Measurements from ENCODE around the gene KMO. TPM values are rescaled to one million over a fixed set of nuclear protein-coding genes. Genes with fewer than 3 reads are reported as not detected.

Gene KMO
- total RNA-seq, 2 donors from 2014 or later, result 1.1 to 1.2 TPM

DNA sequence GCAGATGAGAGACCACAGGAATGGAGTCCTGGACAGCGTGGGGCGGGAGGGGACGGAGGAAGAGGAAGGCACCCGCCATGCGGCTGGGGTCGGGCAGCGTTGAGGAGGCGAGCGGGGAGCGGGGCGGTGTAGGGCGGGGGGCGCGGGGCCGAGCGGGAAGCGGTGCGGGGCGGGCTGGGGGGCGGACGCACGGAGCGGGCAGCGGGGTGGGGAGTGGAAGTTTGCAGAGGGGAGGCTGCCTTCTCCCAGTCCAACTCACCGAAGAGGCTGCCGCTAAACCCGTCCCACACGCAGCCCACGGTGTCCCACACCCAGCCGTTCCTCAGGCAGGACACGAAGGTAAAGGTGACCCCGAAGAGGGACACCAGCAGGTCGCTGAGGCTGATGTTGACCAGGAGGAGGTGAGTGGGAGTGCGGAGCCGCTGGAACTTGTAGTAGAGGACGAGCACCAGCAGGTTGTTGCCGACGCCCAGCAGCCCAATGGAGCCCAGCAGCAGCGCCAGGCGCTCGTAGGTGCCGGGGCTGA lies 107.5 kb downstream of the KMO start:
- intact Hi-C loops (cut with DNase I), result no loop called here

DNA sequence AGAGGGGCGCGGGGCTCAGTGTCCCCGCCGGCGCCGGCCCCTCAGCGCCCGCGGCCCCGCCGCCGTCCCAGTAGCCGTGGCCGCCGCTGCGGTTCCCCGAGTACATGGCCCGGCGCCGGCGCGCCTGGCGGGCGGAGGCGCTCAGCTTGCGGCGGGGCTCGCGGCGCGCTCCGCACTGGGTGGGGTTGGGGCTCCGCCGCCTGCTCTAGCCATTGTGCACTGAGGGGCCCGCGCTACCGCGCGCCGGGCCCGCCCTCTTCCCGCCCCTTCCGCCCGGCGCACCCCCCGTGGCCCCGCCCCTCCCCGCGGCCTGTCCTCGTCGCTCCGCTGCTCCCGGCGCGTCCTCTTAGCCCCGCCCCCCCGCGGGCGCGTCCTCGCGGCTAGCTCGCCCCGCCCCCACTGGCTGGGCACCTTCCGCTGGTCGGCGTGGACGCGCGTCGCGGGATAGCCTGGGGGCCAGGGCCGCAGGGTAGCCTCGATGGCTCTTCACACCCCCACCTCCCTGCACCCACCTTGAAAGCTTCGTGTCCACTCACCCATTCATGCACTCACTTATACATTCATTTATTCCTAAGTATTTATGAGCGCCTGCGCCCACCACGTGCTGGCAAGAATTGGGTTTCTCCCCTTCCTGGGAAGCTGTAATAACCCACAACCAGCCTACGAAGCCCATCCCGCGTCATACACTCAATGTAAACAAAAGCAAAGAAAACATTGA lies 108.1 kb downstream of the KMO start, which contains the start of the genes CHML and OPN3:
TSS of gene CHML (minus strand) at position 221 of the 718 bp plus-strand sequence. CDS start 4,603 bp downstream, outside the sequence.
TSS of gene OPN3 (minus strand) at position 221 of the 718 bp plus-strand sequence. CDS start at position 106, 115 bp downstream.
- peak; percentile 97 for DNase-seq (ENCODE audit: low spot score)
- intact Hi-C loops (cut with DNase I), result no loop called here

More for the DNA sequence above, 107.5 kb downstream of the KMO start:
- DNase-seq (ENCODE audit: low spot score), result peak; percentile 83

DNA sequence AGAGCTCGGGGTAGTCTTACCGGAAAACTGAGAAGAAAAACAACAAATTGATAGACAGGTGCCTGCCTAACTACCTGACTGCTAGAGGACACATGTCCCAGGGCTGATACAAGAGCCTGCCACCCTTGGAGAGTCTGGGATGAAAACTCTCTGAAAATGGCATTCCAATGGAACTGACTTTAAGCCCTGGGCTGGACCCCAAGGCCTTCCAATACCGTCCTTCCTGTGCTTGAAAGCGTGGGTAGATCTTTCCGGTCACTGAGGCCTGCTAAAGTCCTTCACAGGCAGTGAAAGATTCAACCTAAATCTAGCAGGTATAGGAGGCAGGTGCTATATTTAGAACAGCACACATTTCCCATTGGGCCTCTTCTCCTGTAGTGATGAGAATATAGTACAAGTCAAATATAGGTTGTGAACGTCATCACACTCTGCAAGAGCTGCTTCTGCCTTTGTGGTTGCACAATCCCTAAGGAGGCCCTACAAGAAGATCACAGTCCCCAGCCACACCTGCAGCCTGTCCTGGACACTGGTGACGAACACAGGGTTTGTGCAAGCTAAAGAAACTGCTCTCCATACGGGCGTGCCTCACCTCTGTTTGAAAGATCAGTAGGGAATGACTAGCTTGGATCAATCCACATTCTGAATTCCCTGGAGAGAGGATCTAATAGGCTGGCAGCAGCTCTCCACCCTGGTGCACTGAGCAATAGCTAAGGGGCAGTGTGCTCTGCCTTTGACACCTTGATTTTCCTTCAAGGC lies 108.9 kb downstream of the KMO start:
- intact Hi-C loops (cut with DNase I), result no loop called here
- no peak for DNase-seq (ENCODE audit: low spot score)

GRCh38 chr1:241641773-241642592 lies 109.8 kb downstream of the KMO start:
- intact Hi-C loops (cut with DNase I), result no loop called here

DNA sequence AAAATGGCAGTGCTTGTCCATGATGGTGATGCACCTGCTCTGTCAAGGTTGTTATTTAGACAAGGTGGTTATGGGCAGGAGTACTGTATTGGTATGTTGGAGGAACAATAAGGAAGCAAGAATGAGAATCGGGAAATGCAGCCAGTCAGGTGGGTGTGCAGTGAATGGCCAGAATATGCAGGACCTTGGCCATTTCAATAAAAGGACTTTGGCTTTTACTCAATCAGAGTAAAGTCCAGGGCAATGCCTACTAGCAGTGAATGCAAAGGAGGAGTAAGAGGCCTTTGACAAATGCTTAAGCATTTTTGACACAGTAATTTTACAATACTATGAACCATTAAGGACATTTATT lies 110.4 kb downstream of the KMO start:
- intact Hi-C loops (cut with DNase I), result no loop called here
- no peak for DNase-seq (ENCODE audit: low spot score)

More at GRCh38 chr1:241641773-241642592, 109.8 kb downstream of the KMO start:
- DNase-seq (ENCODE audit: low spot score), result no peak

- intact Hi-C loops (cut with DNase I), result no loop called here
- DNase-seq (ENCODE audit: low spot score), result no peak
Observed at GRCh38 chr1:241644259-241644658, 112.1 kb downstream of the KMO start.

DNA sequence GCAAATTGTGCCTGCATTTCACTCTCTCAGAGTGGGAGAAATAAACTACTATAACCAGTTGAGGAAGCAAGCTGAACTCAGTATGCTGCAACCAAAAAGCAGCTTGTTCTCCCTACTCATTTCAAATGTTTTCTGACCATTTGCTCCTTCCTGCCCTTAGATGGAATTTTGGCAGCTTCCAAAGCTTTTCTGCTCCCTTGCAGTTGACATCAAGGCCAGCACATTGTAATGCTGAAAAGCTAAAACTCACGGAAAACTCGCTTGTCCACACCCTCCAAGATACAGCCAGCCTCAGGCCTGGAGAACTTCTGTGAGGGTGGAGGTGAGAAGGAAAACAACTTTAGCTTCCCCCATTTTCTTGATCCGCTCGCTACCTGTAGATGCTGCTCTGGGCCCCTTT lies 113.0 kb downstream of the KMO start:
- DNase-seq (ENCODE audit: low spot score), result no peak
- intact Hi-C loops (cut with DNase I), result no loop called here

Other genes with a start within 250 kb of the KMO start
- gene RGS7, start 175.2 kb upstream of the KMO start, total RNA-seq, result not detected
- 10 to 100 TPM; 45.0 to 54.1 TPM for gene FH, start 12.6 kb upstream of the KMO start, total RNA-seq
- gene CHML, start 108.0 kb downstream of the KMO start, total RNA-seq, result 10 to 100 TPM in 1 of 2 donors, 1 to 10 TPM in 1; 4.9 to 11.2 TPM
- gene OPN3, start 108.0 kb downstream of the KMO start, total RNA-seq, result 1 to 10 TPM; 4.0 to 4.1 TPM
- not detected for gene WDR64, start 119.9 kb downstream of the KMO start, total RNA-seq

Data from posterior vena cava (tissue), 2 donors.